Measurements from ENCODE around the gene IDH3G. TPM values are rescaled to one million over a fixed set of nuclear protein-coding genes. Genes with fewer than 3 reads are reported as not detected.

IDH3G gene
- 87.9 and 122 TPM in 2 replicates for total RNA-seq

GRCh38 chrX:153794018-153794896 lies at the start of gene IDH3G, which contains the start of gene SSR4:
Gene IDH3G, minus strand, starts transcription at chrX:153794375. Its CDS starts 49 bp downstream, at chrX:153794326.
Gene SSR4, plus strand, starts transcription at chrX:153794668. Its CDS starts 20 bp downstream, at chrX:153794688.

GRCh38 chrX:153829799-153830639 lies 35.8 kb upstream of the IDH3G start, which contains the start of gene PDZD4:
Gene PDZD4, minus strand, starts transcription at chrX:153830544. Its CDS starts 246 bp downstream, at chrX:153830298.

GRCh38 chrX:153780678-153781427 lies 13.3 kb downstream of the IDH3G start, which contains the start of gene SRPK3:
Gene SRPK3, plus strand, starts transcription at chrX:153781041. Its CDS starts 46 bp downstream, at chrX:153781087.

GRCh38 chrX:153763989-153764755 lies 30.0 kb downstream of the IDH3G start, which contains the start of gene PLXNB3:
Gene PLXNB3, plus strand, starts transcription at chrX:153764249. Its CDS starts 1,287 bp downstream, at chrX:153765536.

Other genes with a start within 250 kb of the IDH3G start
- gene CCNQ, start 195.2 kb downstream of the IDH3G start, total RNA-seq, result 39.2 and 46.8 TPM in 2 replicates
- gene DUSP9, start 147.2 kb downstream of the IDH3G start, total RNA-seq, result 0.29 and 0.35 TPM in 2 replicates
- gene PNCK, start 120.6 kb downstream of the IDH3G start, total RNA-seq, result not detected in 2 replicates
- 6.9 and 7.4 TPM in 2 replicates for gene SLC6A8, start 106.4 kb downstream of the IDH3G start, total RNA-seq
- 144 and 177 TPM in 2 replicates for gene BCAP31, start 70.0 kb downstream of the IDH3G start, total RNA-seq
- 12.9 and 17.0 TPM in 2 replicates for gene ABCD1, start 69.5 kb downstream of the IDH3G start, total RNA-seq
- gene PLXNB3, start 30.1 kb downstream of the IDH3G start, total RNA-seq, result 2.3 and 2.6 TPM in 2 replicates
- gene SRPK3, start 13.3 kb downstream of the IDH3G start, total RNA-seq, result 0.35 TPM in 1 of 2 replicates, not detected in the other
- 261 and 266 TPM in 2 replicates for gene SSR4, start 293 bp upstream of the IDH3G start, total RNA-seq
- 0.58 TPM in 1 of 2 replicates, not detected in the other for gene PDZD4, start 36.2 kb upstream of the IDH3G start, total RNA-seq
- gene L1CAM, start 91.8 kb upstream of the IDH3G start, total RNA-seq, result 13.1 and 19.0 TPM in 2 replicates
- not detected in 2 replicates for gene AVPR2, start 110.3 kb upstream of the IDH3G start, total RNA-seq
- gene ARHGAP4, start 131.9 kb upstream of the IDH3G start, total RNA-seq, result 1.7 and 10.6 TPM in 2 replicates
- 148 and 181 TPM in 2 replicates for gene NAA10, start 140.7 kb upstream of the IDH3G start, total RNA-seq
- gene RENBP, start 150.3 kb upstream of the IDH3G start, total RNA-seq, result 0.53 and 2.3 TPM in 2 replicates
- 30.3 and 30.7 TPM in 2 replicates for gene HCFC1, start 177.4 kb upstream of the IDH3G start, total RNA-seq
- 11.5 and 20.2 TPM in 2 replicates for gene TMEM187, start 178.4 kb upstream of the IDH3G start, total RNA-seq
- gene IRAK1, start 225.5 kb upstream of the IDH3G start, total RNA-seq, result 80.8 and 96.9 TPM in 2 replicates

Data from myometrial cell (primary cell).